GM19463 (cell line): ENCODE measurements around the gene COX15.
"Not testable (repeated sequence)": the region's sequence is repeated elsewhere in the genome, so short reads cannot be mapped to it uniquely, and the experiment has no call there.

Source experiments
- ATAC-seq: cut with Tn5 transposase; IDR thresholded peaks from one replicate; pipeline ENCODE4 v1.9.1; 2021; ENCODE audit warnings: mild to moderate bottlenecking, moderate library complexity; ENCODE audit not compliant: unreplicated experiment

The COX15 gene

GRCh38 chr10:99742254-99742653, 10.3 kb upstream of the COX15 start:
- no peak for ATAC-seq

- no peak for ATAC-seq
Measured at GRCh38 chr10:99740933-99741559, 9.1 kb upstream of the COX15 start.

GRCh38 chr10:99740260-99740659, 8.3 kb upstream of the COX15 start:
- no peak for ATAC-seq

GRCh38 chr10:99734111-99734510, 2.2 kb upstream of the COX15 start:
- not testable (repeated sequence) for ATAC-seq

- ATAC-seq: no peak
Measured at GRCh38 chr10:99733366-99733765, 1.4 kb upstream of the COX15 start.

- ATAC-seq: peak; percentile 35
Measured at GRCh38 chr10:99731306-99732032, 458 bp downstream of the COX15 start.

GRCh38 chr10:99730026-99730425, 1.9 kb downstream of the COX15 start:
- ATAC-seq: no peak

- no peak for ATAC-seq
Measured at GRCh38 chr10:99720387-99720786, 11.5 kb downstream of the COX15 start.

- ATAC-seq: no peak
Measured at GRCh38 chr10:99714446-99714845, 17.5 kb downstream of the COX15 start.

- ATAC-seq: peak; percentile 42
Measured at GRCh38 chr10:99711129-99711719, 20.7 kb downstream of the COX15 start.

- ATAC-seq: peak; percentile 88
Measured at GRCh38 chr10:99709480-99710229, 22.3 kb downstream of the COX15 start.

- ATAC-seq: no peak
Measured at GRCh38 chr10:99708428-99709012, 23.4 kb downstream of the COX15 start.

GRCh38 chr10:99700649-99701048, 31.3 kb downstream of the COX15 start:
- ATAC-seq: no peak

- no peak for ATAC-seq
Measured at GRCh38 chr10:99698504-99699080, 33.3 kb downstream of the COX15 start.

- ATAC-seq: no peak
Measured at GRCh38 chr10:99695761-99696160, 36.2 kb downstream of the COX15 start.

GRCh38 chr10:99693933-99694583, 37.9 kb downstream of the COX15 start:
- no peak for ATAC-seq

GRCh38 chr10:99689461-99689860, 42.5 kb downstream of the COX15 start:
- no peak for ATAC-seq

- peak; percentile 97 for ATAC-seq
Measured at GRCh38 chr10:99685597-99685967, 46.3 kb downstream of the COX15 start.

- no peak for ATAC-seq
Measured at GRCh38 chr10:99682752-99683151, 49.2 kb downstream of the COX15 start.
